HG02840 (cell line): Measurements from ENCODE around the gene TP73.

Experiments
- ATAC-seq: cut with Tn5 transposase; IDR thresholded peaks from one replicate; pipeline ENCODE4 v1.9.1; 2021; ENCODE audit warnings: mild to moderate bottlenecking, moderate library complexity, moderate number of reproducible peaks; ENCODE audit not compliant: unreplicated experiment, low FRiP score

Gene TP73

DNA sequence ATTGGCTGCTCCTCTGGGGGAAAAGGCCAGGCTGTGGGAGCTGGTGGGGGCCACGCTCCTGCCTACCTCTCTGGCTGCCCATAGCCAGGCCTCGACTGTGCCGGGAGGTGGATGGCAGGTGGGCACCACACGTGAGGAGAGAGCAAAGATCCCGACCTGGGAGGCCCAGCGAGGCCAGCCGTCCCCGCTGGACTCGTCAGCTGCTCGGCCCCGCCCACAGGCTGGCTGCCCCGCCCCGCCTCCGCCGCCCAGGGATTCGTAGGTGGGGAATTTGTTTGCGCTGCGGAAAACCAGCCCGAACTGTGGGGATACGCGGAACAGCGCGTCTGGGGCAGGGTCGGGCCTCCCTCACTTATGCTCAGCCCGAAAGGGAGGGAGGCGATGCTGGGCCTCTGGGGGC lies 31.7 kb downstream of the TP73 start:
- ATAC-seq, result no peak

DNA sequence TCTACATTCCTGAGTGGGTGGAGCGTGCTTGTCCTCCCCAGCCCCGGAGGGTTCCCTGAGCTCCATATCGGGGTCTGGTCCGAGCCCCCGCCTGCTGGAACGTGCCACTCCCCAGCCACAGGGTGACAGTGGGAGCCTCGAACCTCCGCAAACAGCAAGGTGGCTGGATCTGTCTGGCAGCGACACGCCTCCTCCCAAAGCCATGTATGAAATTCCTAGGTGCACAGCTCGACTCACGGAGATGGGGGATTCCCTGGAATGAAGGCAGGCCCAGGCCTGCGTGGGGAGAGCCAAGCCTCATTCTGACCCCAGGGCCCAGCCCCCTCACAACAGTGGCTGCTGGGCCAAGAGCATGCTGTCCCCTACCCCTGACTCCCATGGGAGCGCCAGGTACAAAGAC lies 32.9 kb downstream of the TP73 start:
- ATAC-seq, result no peak

DNA sequence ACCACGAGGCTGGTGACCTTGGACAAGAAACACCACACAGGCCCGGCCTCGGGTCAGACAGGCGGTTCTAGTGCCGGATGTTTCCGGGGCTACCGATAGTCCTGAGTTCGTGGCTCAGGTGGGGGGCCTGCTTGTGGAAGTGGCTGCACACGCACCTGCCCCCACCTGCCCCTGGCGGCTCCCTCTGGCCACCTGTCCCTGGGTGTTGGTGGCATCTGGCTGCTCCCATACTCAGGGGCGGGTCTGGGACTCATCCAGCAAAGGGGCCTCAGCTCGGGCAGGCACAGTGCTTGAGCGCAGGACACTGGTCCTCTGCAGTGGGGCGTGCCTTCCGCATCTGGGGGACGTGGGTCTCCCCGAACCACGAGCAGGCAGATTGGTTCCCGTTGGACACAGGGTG lies 33.6 kb downstream of the TP73 start:
- no peak for ATAC-seq

DNA sequence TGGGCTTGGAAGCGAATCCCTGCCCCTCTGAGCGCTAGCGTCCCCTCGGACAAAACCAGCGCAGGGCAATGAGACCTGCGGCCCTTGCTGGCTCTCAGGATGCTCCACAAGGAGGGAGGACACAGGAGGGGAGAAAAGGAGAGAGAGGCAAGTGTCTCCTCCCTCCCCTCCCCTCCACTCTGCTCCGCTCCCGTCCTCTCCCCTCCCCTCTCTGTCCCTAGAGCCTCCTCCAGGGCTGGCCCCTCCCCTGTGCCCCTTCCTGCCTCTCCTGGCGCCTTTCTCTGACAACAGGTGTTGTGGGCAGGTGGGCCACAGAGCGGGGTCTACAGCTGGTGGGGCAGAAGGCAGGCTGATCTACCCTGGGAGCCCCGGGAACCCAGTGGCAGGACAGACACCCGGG lies 35.2 kb downstream of the TP73 start:
- ATAC-seq, result no peak

DNA sequence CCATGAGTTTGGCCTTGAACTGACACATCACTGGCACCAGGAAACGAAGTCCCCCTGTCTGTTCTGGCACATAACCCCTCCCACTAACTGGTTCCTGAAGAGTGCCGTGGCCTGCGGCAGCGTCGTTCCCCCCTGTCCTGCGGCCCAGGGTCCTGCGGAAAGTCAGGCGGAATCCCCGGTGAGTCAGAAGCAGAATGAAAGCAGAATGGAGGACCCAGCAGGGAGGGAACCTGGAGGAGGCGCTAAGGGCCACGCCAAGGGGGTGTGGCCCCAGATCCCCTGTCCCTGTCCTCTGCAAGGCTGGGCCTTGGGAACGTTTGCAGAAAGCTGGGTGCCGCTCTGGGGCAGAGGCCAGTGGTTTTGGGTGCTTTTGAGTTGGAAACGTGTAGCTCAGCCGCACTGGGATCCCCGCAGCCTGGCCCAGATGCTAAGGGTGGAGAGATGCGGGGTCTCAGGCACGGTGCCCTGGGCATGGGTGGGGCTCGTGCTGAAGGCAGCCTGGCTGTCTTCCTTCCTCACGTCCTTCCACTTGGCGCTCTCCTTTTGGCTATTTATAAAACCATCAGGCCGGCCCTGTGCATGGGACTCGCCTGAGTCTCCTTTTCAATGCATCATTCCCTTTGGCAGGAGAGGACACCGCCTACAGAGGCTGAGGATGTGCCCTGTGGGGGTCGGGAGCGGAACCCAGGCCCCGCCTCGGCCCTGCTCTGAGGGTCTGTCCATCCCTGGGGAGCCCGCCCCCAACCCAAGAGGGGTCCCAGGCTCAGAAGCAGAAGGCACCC lies 36.2 kb downstream of the TP73 start:
- ATAC-seq, result no peak

DNA sequence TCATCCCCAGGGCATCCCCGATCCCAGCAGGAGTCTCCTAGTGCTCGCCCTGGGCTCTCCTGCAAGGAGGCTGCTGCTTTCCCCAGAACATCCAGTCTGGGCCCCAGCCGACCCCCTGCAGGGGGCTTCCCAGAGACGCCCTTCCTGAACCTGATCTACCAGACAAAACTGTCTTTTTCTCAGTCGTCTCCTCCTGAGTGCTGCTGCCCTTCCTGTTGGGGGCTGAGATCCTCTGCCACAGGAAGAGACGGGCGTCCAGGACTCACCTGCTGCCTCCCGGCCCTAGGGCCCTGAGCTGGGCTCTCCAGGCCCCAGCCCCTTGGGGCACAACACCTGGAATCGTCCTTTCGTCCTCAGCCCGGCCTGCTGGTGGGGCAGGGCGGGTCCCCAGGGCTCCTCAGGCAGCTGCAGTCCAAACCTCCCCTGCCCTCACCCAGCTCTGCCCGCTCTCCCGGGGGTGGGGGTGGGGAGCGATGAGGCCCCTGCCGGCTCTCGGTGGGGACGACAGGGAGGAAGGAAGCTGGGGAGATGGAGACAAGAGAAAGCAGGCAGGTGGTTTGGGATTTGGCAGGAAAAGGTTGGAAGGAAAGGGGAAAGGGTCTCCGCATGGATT lies 36.9 kb downstream of the TP73 start:
- ATAC-seq, result no peak

DNA sequence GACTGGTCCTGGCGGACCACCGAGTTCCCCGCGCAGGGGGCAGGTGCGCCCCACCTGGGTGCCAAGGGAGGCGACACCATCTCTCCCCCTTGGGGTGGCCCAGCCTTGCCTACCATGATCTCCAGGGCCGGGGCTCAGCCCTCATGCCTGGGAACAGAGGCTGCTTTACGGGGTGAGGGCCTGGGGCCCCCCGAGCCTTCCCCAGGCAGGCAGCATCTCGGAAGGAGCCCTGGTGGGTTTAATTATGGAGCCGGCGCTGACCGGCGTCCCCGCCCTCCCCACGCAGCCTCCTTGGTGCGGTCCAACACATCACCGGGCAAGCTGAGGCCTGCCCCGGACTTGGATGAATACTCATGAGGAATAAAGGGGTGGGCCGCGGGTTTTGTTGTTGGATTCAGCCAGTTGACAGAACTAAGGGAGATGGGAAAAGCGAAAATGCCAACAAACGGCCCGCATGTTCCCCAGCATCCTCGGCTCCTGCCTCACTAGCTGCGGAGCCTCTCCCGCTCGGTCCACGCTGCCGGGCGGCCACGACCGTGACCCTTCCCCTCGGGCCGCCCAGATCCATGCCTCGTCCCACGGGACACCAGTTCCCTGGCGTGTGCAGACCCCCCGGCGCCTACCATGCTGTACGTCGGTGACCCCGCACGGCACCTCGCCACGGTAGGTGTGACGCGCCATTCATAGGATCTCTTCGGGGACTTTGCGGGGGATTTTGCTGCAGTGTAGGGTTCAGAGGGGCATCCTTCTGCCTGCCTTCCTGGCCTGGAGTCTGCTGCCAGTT lies 38.2 kb downstream of the TP73 start:
- ATAC-seq, result no peak

DNA sequence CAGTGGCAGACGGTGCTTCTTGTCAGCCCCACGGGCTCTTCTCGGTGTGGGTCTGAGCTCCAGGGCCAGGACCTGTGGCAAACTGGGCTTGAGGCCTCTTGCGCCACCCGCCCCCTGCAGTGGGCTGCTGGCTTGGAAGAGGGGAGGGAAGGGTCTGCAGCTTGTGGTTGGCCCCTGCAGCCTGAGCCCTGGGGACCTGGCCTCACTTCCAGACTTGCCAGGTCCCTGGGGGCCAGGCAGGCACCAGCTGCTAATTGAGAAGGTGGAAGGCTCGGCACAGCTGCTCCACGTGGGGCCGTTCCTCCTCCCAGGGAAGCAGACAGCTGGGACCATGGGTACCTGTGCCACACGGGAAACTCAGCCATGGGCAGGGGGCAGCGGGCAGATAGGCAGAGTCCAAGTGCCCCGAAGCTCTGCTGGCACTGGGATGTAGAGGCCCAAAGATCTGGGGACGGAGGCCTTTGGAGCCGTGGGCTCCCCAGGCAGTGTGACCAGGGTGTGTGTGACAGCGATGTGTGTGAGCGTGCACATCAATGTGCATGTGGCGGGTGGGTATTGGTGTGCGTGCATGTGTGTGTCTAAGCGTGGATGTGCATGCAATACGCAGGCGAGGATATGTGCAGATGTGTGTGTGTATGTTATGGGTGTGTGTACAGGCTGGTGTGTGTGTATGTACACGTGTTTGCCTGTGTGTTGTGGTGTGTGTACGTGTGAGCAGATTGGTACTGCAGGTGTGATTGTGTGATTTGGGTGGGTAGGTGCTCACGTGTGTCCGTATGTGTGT lies 39.3 kb downstream of the TP73 start:
- no peak for ATAC-seq

DNA sequence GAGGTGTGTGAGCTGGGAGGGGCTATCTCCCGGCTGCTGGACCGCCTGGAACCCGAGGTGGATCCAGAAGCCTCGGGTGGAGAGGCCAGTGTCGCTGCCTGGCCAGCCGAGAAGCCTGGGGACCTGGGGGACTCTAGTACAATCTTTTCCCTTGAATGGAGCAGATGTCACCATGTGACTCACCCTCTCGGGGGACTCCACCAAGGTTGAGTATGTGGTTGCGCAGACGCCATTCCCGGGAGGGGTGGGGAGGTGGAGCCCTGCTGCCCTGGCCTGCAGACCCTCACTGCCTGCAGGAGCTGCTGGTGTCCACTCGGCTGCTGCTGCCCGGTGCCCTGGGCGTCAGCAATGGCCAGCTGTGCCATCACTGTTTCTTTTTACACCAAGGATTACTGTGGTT lies 40.3 kb downstream of the TP73 start:
- ATAC-seq, result no peak

DNA sequence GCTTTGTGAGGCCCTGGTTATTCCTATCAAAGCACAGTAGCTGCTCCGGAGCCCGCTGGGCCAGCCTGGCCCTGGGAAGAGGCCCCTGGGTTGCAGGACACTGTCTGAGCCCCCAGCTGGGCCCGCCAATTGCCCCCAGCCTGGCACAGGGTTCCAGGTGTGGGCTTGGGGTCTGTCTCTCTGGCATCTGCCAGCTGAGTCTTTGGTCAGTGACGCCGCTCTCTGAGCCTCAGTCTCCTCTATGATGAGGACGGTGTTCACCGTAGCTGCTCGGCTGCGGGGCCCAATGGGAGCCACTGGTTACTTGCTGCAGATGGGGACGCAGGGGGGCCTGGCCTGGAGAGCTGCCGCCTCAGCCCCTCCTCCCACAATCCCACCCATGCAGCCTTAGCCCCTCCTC lies 41.0 kb downstream of the TP73 start:
- ATAC-seq, result no peak

DNA sequence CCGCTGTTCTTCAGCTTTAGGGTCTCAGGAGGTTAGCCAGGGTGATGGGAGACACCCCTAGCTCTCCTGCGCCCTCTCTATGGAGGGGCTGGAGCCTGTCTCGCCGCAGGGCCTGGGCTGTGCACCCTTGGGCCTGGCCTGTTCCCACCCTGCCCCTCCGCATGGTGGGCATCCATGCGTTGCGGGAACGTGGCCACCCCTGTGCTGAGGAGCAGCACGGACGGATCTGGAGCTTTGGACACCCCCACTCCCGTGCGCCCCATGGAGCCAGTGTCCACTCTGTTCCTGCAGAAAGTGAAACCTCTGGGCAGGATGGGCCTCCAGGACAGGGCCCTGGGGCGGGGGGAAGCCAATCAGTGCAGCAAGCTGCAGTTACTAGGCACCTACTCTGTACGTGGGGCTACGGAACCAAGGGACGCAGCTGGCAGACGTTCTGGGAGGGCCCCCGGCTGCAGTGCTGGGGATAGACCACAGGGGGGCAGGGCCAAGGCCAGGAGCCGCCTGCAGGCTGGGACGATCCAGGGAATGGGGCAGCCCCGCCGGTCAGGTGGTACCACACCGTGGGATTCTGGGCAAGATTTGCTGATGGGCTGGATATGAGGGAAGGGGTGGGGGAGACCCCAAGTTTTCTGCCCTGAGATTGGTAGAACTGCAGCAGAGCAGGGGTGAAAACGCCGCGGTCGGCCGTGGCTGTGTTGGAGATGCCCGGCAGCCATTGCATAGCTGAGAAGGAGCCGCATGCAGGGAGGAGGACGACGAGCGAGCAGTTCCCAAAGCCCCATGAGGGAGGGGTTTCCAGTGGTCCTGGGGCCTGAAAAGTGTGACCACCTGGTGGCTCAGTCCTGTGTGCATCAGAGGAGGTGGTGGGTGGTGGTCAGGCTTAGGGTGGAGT lies 43.3 kb downstream of the TP73 start:
- ATAC-seq, result no peak

DNA sequence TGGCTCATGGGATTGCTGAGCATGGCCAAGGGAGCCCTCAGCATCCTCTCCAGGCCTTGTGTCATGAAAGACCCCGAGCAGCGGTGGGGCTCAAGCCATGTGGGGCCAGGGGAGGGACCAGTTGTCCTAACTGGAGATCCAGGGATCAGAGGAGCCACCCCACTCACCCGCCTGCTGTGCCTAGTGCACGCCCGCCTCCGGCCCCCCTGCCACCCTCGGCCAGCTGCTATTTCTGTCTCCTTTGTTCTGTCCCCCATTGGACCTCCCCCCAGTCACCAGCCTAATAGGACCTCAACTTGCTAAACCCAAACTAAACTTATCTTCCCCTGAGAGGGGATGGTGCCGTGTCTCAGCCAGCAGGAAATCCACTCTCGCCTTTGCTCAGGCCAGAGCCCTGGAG lies 44.4 kb downstream of the TP73 start:
- no peak for ATAC-seq

DNA sequence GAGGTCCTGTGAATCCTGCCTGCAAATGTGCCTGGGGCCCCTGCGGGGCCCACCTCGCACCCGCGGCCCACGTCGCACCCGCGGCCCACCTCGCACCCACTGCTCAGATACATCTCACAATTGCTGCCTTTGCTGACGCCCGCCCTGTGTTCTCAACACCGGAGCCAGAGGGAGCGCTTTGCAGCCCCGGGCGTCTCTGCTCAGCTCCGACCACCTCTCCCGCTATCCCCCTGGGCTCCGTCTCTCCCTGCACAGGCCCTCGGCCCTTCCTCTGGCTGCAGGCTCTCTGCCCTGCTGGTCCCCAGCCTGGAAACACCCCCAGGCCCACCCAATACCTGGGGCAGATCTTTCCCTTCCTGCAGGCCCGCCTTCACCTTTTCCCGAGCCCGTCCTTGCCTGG lies 44.8 kb downstream of the TP73 start:
- no peak for ATAC-seq

DNA sequence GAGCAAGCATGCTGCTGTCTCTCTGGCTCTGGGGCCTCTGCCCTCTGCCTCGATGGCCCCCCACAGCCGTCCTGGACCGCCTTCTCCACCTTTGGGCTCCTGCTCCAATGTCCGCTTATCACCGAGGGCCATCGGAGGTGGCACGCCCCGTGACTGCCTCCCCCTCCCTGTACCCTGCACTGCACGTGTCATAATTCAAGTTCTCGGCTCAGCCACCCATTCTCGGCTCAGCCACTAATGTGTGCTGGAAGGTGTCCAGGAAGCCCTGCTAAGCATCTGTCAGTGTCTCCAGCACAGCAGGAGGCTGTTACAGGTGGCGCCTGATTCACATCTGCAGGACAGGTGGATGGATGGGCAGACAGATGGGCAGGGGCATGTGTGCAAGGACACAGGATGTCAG lies 45.5 kb downstream of the TP73 start:
- ATAC-seq, result no peak

DNA sequence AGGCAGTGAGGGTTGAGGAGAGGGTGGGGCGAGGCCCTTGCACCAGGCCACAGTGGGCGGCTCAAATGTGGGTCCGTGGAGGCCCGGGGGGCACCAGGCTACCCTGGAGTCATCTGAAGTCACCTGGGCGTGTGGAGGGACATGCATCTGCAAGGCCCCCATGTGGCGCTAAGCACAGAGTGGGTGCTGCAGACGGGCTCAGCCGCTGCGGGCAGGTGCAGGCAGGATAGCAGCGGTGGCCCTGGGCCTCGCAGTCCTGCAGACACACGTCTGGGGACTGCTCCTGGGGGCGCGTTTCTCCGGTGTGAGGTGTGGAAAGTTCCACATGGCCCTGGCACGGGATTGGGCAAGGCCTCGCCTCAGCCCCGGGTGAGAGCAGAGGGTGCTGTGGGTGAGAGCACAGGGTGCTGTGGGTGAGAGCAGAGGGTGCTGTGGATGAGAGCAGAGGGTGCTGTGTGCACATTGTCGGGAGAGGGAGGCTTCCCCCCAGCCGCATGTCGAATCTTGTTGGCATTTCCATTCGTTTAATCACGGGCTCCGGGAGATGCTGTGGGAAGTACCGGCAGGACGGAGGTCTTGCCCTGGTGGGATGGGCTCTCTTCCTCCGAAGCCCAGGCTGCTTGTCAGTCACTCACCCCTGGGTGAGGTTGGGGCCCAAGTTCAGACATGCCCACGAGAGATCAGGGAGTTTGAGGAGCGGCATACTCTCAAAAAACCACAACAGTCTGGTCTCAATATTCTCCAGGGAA lies 46.5 kb downstream of the TP73 start:
- no peak for ATAC-seq

DNA sequence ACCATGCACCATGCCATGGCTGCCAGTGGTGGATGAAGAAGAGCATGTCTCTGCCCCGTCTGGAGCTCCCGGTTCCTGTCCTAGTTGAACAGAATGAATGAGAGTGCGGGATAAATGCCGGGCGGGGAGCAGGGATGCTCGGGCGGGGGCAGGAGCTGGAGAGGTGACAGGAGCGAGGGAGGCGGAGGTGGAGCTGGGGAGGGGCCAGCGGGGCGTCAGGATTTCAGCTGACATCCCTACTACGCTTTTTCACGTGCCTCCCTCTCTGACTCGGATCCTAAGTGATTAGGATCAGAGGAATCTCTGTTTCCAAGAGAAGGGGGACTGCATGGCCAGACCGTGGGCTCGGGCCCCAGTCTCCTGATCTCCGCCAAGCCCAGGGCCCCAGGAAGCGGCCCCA lies 47.3 kb downstream of the TP73 start:
- ATAC-seq, result no peak

DNA sequence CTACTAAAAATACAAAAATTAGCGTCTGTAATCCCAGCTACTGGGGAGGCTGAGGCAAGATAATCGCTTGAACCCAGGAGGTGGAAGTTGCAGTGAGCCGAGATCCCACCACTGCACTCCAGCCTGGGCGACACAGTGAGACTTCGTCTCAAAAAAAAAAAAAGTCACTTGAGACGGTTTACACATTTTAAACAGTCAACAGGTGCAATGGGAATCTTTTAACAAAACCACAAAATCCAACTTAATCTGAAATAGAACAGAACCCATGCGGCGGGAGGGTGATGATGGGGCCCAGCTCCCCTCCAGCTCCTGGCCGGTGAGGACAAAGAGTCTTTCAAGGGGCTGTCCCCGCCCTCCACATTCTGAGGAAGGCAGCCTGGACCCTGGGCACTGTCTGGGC lies 48.3 kb downstream of the TP73 start:
- no peak for ATAC-seq

DNA sequence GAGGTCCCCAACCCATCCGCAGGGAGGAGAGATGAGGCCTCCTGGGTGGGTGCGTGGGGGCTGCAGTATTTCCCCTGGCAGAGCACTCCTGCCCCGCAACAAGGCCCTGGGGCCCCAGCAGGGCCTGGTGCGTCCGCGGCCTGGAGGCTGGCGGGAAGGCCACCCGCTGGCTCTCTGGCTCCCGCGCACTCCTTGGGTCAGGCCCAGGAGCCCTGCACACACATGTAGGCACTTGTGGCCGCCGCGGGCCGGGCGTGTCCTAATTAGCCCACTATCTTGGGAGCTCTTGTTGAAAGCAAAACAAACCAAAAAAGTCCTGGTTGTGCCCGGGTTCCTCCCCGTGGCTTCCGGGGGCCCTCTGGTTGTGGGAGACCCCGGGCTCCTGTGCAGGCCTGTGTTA lies 50.2 kb downstream of the TP73 start:
- no peak for ATAC-seq

DNA sequence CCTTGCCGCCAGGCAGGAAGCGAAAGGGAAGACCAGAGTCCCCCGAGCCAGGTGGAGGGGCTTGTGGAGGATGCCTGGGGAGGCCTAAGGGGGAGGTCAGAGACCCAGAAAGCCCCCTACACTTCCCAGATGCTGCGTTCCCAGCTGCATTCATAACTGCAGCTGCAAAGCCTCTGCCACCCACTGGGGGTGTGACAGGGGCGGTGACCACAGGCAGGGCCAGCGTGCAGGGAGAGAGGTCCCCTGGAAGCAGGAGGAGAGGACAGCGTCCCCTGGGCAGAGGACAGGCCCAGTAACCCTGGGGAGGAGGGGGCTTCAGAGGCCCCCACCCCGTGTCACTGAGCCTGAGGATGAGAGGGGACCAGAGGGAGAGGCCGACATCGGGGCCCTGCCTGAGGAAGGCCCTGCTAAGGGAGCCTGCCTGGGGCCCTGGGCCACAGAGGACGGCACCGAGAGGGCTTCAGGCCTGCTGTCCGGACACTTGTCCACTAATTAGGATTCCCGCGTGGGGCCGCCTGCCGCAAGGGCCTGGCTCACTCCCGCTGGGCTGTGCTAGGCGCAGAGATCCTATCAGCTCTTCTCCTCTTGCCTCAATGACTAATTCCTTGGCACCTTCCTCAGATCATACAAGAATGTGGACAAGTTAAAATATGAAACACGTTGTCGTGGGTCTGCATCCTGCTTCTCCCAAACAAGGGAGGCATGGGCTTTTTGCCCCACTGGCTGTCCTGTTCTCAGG lies 50.8 kb downstream of the TP73 start:
- no peak for ATAC-seq
